Activated gamma-delta T cell treated with anti-CD3 and anti-CD28 coated beads, Interleukin-2, amount 50 U/mL, for 16 hours (primary cell): Measurements from ENCODE around the gene PROB1.
"Not testable (repeated sequence)": the region's sequence is repeated elsewhere in the genome, so short reads cannot be mapped to it uniquely, and the experiment has no call there.

Experiments used
- DNase-seq: peaks from one replicate; pipeline ENCODE4 v3.0.0-alpha.2; 2020; ENCODE audit warnings: low read depth

The PROB1 gene

GRCh38 chr5:139392678-139393496 lies 2.0 kb downstream of the PROB1 start:
- DNase-seq = peak; percentile 67

- DNase-seq = no peak
These were observed 2.6 kb downstream of the PROB1 start for GRCh38 chr5:139392324-139392677.

DNA sequence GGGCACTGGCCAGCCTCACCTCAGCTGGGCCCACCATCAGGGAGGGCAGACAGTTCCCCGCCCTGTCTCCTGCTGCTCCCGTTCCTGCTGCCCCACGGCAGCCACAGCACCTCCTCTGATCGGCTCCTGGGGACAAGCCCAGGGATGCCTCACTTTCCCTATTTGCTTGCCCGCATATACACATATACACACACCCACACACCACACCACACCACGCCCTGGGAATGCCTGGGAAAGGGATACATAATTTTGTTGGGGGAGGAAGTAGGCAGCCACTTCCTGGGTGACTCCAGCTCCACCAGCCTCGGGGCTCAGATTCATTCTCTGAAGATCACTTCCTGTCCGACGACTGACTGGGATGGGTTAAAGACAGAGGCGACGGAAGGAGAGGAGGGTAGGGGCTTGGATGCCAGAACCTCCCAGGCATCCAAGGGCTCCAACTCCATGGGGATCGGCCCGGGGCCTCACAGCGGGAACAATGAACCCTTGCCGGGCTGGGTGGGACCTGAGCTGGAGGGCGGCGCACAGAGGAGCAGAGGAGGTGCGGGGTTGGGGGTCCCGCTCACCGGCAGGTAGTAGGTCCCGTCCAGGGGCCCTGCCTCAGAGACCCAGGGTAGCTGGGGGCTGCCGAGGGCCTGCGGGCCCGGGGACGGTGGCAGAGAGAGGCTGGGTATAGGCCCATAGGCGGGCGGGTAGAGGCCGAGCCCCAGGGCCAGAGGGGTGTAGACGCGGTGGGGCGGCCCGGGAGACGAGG lies 3.2 kb downstream of the PROB1 start:
- DNase-seq = no peak

DNA sequence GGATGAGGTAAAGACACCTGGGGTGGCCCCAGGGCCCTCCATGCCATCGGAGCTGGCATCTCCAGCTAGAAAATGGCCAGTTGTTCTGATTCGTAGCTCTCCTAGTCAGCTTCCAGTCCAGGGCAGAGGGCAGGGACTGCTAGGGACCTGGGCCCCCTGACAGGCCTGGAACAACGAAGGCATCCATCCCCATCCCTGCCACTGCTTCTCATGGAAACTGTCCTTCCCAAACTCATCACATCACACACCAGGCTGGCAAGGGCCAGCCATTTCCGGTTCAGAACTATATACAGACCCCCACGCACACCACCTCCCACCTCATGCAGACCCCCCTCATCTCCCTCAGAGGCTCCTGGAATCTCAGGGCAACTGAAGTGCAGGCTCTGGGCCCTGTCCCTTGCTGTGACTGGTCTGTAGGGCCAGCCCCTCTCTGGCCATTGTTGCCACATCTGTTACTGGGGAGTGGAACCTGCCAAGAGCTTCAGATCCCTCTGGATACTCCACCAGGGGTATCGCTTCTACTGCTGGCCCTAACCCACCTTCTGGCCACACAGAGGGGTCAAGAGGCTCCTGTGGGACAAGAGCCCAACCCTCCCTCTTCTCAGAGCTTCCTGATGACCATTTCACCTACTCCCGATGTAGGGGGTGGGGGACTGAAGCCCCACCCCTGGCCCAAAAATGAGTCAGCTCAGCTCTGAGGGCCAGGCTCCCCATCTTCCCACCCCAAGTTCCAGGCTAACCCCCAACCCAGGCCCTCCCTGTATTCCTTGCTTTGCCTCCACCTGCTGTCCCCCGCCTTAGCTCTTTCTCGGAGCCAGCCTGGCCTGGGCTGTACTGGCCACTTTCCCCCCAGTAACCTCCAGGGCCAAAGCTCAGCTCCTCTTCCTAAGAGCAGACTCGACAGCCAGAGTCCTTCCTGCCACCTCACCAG lies 4.0 kb downstream of the PROB1 start:
- no peak for DNase-seq

DNA sequence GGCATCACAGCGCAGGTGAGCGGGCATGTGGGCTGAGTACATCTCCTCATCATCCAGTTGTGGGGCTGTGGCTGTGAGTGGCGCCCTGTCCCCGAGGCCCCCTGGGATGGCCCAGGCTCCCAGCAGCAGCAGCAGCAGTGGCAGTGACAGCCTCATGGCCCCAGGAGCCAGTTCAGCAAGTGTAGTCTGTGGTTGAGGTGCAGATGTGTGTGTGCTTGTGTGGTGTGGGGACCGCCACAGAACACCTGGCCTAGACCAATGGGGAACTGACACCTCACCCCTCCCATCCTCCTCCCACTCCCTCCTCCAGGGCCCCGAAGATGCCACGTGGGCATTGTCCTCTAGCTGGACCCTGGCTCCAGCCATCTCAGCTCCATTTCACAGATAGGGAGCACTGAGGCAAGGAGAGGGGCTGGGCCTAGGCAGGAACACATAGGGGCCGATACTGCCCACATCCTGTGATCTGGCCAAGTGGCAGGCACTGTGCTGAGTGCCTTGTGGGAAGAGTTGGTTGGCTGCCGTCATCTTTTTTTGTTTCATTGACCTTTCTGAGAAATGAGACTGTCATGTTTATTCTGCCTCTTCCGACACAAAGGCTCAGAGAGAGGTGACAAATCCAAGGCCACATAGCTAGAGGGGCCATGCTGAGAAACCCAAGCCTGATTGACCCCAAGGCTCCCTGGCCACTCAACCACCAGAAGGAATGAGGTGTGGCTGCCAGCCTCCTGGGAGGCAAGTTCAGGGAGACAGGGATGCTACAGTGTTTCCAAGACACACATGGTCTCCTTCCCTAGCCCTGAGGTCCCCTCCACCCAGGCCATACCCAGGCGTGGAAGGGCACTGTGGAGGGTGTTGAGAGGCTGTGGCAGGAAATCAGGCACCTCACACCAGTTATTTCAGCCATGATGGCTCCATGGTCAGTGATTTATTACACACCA lies 4.9 kb downstream of the PROB1 start, which contains the start of gene MZB1:
MZB1 (minus strand) TSS at position 213 of the 938 bp plus-strand sequence; CDS start at position 156, 57 bp downstream.
- DNase-seq = peak; percentile 64

- DNase-seq = no peak
These were observed 6.6 kb downstream of the PROB1 start for GRCh38 chr5:139388198-139388821.

- DNase-seq = no peak
These were observed 7.2 kb downstream of the PROB1 start for GRCh38 chr5:139387611-139388197.

DNA sequence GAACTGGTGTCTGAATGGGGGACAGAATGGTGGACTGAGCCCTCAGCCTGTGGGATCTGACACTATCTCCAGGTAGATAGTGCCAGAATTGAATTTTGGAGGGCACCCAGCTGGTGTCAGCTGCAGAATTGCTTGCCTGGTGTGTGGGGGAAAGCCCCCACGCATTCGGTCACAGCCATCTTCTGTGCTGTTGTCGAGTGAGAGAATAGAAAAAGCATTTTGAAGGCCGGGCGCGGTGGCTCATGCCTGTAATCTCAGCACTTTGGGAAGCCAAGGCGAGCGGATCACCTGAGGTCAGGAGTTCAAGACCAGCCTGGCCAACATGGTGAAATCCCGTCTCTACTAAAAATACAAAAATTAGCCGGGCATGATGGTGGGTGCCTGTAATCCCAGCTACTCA lies 7.9 kb downstream of the PROB1 start:
- DNase-seq = not testable (repeated sequence)

DNA sequence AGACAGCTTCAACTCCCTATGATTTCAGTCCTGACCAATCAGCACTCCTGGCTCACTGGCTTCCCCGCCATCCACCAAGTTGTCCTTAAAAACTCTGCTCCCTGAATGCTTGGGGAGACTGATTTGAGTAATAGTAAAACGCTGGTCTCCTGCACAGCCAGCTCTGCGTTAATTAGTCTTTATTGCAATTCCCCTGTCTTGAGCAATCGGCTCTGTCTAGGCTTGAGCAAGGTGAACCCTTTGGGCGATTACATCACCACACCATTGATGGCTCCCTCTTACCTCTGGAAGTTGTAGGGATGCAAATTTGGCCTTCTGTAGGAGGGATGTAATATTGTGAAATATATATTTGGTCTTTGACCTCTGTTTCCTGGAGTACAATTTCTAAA lies 8.9 kb downstream of the PROB1 start:
- DNase-seq = no peak

DNA sequence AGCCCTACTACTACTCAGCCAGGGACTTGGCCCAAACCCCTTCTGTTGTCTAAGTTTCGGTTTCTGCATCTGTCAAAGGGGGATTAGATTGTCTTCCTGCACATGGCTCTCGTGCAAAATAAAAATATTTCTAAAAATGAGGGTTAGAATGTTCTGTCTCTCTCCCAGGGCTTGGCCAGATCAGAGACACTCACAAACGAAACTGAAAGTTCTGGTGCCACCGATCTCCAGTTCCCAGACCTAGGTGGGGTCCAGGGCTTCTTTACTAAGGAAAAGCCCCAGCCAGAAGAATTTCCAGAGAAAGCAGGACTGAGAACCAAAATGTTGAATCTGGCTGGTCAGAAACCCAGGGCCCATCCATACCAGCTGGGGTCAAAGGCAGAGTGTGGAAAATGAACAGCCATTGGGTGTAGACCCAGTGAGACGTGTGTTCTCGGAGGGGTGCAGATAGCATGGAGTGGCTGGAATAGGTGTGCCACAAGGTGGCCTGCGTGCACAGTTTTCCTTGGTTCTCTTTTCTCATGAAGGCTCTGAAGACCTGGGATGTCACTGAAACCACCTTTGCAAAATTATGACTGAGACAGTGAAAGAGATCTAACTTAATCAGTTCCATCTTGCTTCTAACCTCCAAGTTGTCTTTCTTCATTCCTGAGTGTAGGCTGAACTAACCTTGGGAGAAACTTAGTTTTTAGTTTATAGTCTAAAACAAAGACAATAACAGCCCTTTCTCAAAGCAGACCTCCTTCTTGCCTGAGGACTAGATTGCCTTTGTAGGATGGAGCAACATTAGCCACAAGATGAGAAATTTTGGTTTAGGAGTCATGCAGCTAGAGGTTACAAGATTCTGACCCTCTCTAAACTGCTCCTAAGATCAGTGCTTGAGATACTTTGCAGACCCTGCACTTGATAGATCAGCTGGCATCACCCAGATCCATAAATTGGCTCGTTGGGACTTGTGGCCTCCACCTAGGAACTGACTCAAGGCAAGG lies 9.5 kb downstream of the PROB1 start:
- DNase-seq = no peak

- DNase-seq = no peak
These were observed 10.3 kb downstream of the PROB1 start for GRCh38 chr5:139384591-139385051.

- DNase-seq = no peak
These were observed 10.8 kb downstream of the PROB1 start for GRCh38 chr5:139383993-139384590.

GRCh38 chr5:139383275-139383992 lies 11.5 kb downstream of the PROB1 start, which contains the start of gene SLC23A1:
Gene SLC23A1 (minus strand): TSS chr5:139383297. CDS start chr5:139383253, 44 bp downstream.
- no peak for DNase-seq

DNA sequence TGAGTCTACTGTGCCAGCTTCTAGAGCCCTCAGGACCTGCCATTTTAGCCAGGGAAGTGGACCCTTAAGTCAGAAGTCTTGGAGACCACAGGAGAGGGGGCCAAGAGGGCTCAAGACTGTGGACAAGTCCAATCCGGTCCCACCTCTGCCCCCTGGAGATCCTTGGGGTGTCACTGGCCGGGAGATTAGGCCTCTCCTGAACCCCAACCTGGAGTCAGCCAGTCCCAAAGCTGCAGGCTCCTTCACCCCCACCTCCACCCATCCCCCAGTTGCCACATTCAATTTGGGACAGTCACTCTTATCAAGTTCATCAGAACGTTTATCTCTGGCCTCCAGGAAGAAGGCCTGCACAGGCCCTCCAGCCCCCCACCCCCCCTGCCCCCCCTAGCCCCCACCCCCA lies 12.1 kb downstream of the PROB1 start:
- DNase-seq = no peak

- DNase-seq = no peak
These were observed 12.8 kb downstream of the PROB1 start for GRCh38 chr5:139381837-139382761.

- no peak for DNase-seq
These were observed 15.1 kb downstream of the PROB1 start for GRCh38 chr5:139379626-139380449.
